ENCODE results near the gene CLK3. TPM values are rescaled to one million over a fixed set of nuclear protein-coding genes. Genes with fewer than 3 reads are reported as not detected.
A peak's percentile ranks its signal among the peaks of the same experiment; 100 is the strongest.

Gene CLK3
- total RNA-seq, 1 experiment from 2014 or later, result 45.1 TPM

- peak; percentile 78 for DNase-seq (ENCODE audit: low read depth)
- in situ Hi-C loops (cut with HindIII; ENCODE audit: low pct_unique_long_range_greater_than_20kb, low sequenced_read_pairs), result no loop called here
Measured at GRCh38 chr15:74598126-74598842, 17.4 kb upstream of the CLK3 start.

GRCh38 chr15:74599156-74599555, 16.5 kb upstream of the CLK3 start:
- in situ Hi-C loops (cut with HindIII; ENCODE audit: low pct_unique_long_range_greater_than_20kb, low sequenced_read_pairs), result no loop called here
- no peak for DNase-seq (ENCODE audit: low read depth)

GRCh38 chr15:74603026-74603788, 12.4 kb upstream of the CLK3 start:
- no peak for DNase-seq (ENCODE audit: low read depth)
- in situ Hi-C loops (cut with HindIII; ENCODE audit: low pct_unique_long_range_greater_than_20kb, low sequenced_read_pairs), result no loop called here

GRCh38 chr15:74603789-74604705, 11.6 kb upstream of the CLK3 start:
- no peak for DNase-seq (ENCODE audit: low read depth)
- in situ Hi-C loops (cut with HindIII; ENCODE audit: low pct_unique_long_range_greater_than_20kb, low sequenced_read_pairs), result no loop called here

GRCh38 chr15:74604983-74605794, 10.4 kb upstream of the CLK3 start:
- no peak for DNase-seq (ENCODE audit: low read depth)
- in situ Hi-C loops (cut with HindIII; ENCODE audit: low pct_unique_long_range_greater_than_20kb, low sequenced_read_pairs), result no loop called here

GRCh38 chr15:74605795-74606150, 9.9 kb upstream of the CLK3 start:
- no peak for DNase-seq (ENCODE audit: low read depth)
- in situ Hi-C loops (cut with HindIII; ENCODE audit: low pct_unique_long_range_greater_than_20kb, low sequenced_read_pairs), result no loop called here

- in situ Hi-C loops (cut with HindIII; ENCODE audit: low pct_unique_long_range_greater_than_20kb, low sequenced_read_pairs), result no loop called here
- no peak for DNase-seq (ENCODE audit: low read depth)
Measured at GRCh38 chr15:74608786-74609185, 6.8 kb upstream of the CLK3 start.

- in situ Hi-C loops (cut with HindIII; ENCODE audit: low pct_unique_long_range_greater_than_20kb, low sequenced_read_pairs), result no loop called here
- DNase-seq (ENCODE audit: low read depth), result no peak
Measured at GRCh38 chr15:74609938-74610301, 5.7 kb upstream of the CLK3 start.

- in situ Hi-C loops (cut with HindIII; ENCODE audit: low pct_unique_long_range_greater_than_20kb, low sequenced_read_pairs), result no loop called here
- no peak for DNase-seq (ENCODE audit: low read depth)
Measured at GRCh38 chr15:74610302-74610951, 5.2 kb upstream of the CLK3 start.

GRCh38 chr15:74611341-74611740, 4.3 kb upstream of the CLK3 start:
- no peak for DNase-seq (ENCODE audit: low read depth)
- in situ Hi-C loops (cut with HindIII; ENCODE audit: low pct_unique_long_range_greater_than_20kb, low sequenced_read_pairs), result no loop called here

- DNase-seq (ENCODE audit: low read depth), result no peak
- in situ Hi-C loops (cut with HindIII; ENCODE audit: low pct_unique_long_range_greater_than_20kb, low sequenced_read_pairs), result no loop called here
Measured at GRCh38 chr15:74611834-74612233, 3.8 kb upstream of the CLK3 start.

- no peak for DNase-seq (ENCODE audit: low read depth)
- in situ Hi-C loops (cut with HindIII; ENCODE audit: low pct_unique_long_range_greater_than_20kb, low sequenced_read_pairs), result no loop called here
Measured at GRCh38 chr15:74612677-74613076, 3.0 kb upstream of the CLK3 start.

- in situ Hi-C loops (cut with HindIII; ENCODE audit: low pct_unique_long_range_greater_than_20kb, low sequenced_read_pairs), result no loop called here
- DNase-seq (ENCODE audit: low read depth), result no peak
Measured at GRCh38 chr15:74613089-74613952, 2.3 kb upstream of the CLK3 start.

- no peak for DNase-seq (ENCODE audit: low read depth)
- in situ Hi-C loops (cut with HindIII; ENCODE audit: low pct_unique_long_range_greater_than_20kb, low sequenced_read_pairs), result no loop called here
Measured at GRCh38 chr15:74613953-74614743, 1.5 kb upstream of the CLK3 start.

GRCh38 chr15:74614744-74615507, 710 bp upstream of the CLK3 start:
- peak; percentile 79 for DNase-seq (ENCODE audit: low read depth)
- in situ Hi-C loops (cut with HindIII; ENCODE audit: low pct_unique_long_range_greater_than_20kb, low sequenced_read_pairs), result no loop called here
